ENCODE data around the gene USP26. TPM values are rescaled to one million over a fixed set of nuclear protein-coding genes. Genes with fewer than 3 reads are reported as not detected.

The USP26 gene
- total RNA-seq, result not detected in 2 replicates

GRCh38 chrX:133097031-133097430, at the start of gene USP26:
Gene USP26 (minus strand): TSS chrX:133097109. CDS start chrX:133028220, 68,889 bp downstream.

Other genes starting within 250 kb of the USP26 start
- gene HS6ST2, start 138.5 kb downstream of the USP26 start, total RNA-seq, result 5.9 and 6.1 TPM in 2 replicates
- gene TFDP3, start 121.2 kb upstream of the USP26 start, total RNA-seq, result not detected in 2 replicates

All from mesangial cell (primary cell).